Keratinocyte (primary cell): Measurements from ENCODE around the gene SPEM3.
"Not testable (repeated sequence)": the region's sequence is repeated elsewhere in the genome, so short reads cannot be mapped to it uniquely, and the experiment has no call there.

ENCODE experiments used
- CTCF ChIP-seq, 3 experiments: IDR thresholded peaks in 1 of 3; conservative IDR thresholded peaks in 1 of 3; optimal IDR thresholded peaks in 1 of 3; 2 replicates in 2 of 3; 3 replicates in 1 of 3; pipeline versions ENCODE3 to v1.5.1; 2011; ENCODE audit warnings: low read length in 3 of 3, mild to moderate bottlenecking in 3 of 3, moderate library complexity in 2 of 3, control low read depth in 1 of 3, inconsistent platforms in 1 of 3; ENCODE audit not compliant: insufficient read depth in 2 of 3; ENCODE audit errors: extremely low read depth in 1 of 3
- EZH2 ChIP-seq: IDR thresholded peaks from one replicate; pipeline ENCODE4 v1.6.1; 2012; ENCODE audit warnings: inconsistent platforms, mild to moderate bottlenecking, low read length, moderate library complexity

- TF ChIP-seq CTCF (optimal IDR thresholded peaks at IDR 0.05 in 1 of 3, IDR thresholded peaks at IDR 0.05 in 1 of 3, conservative IDR thresholded peaks at IDR 0.05 in 1 of 3; ENCODE audit: extremely low read depth in 1 of 3, insufficient read depth in 2 of 3, low read length in 3 of 3); EZH2: not testable (repeated sequence)
These were observed 41.9 kb downstream of the SPEM3 start for GRCh38 chr17:7470457-7470973.
